Osteoblast (primary cell): ENCODE data around the gene PRKN. TPM values are rescaled to one million over a fixed set of nuclear protein-coding genes. Genes with fewer than 3 reads are reported as not detected.

Experiments used
- DNase-seq: peaks from one replicate; pipeline ENCODE4 v3.0.0; 2011; ENCODE audit warnings: low spot score, mixed read lengths; ENCODE audit not compliant: insufficient read length; ENCODE audit errors: missing footprints
- H2AFZ ChIP-seq: 2 replicates; pipeline ENCODE4 v1.6.0; 2011; ENCODE audit warnings: mild to moderate bottlenecking, low read length
- H3K27ac ChIP-seq: 2 replicates; pipeline ENCODE4 v1.5.1; 2011; ENCODE audit warnings: mild to moderate bottlenecking, low read depth, low read length, moderate library complexity
- H3K27me3 ChIP-seq: 2 replicates; pipeline ENCODE4 v1.6.0; 2012; ENCODE audit warnings: mild to moderate bottlenecking, control low read depth, inconsistent platforms, low read length, moderate library complexity; ENCODE audit not compliant: insufficient read depth
- H3K36me3 ChIP-seq: 2 replicates; pipeline ENCODE4 v1.5.1; 2011; ENCODE audit warnings: mild to moderate bottlenecking, low read length, control low read depth, moderate library complexity; ENCODE audit not compliant: insufficient read depth
- H3K4me1 ChIP-seq: 2 replicates; pipeline ENCODE4 v1.5.1; 2011; ENCODE audit warnings: mild to moderate bottlenecking, low read length, control low read depth, moderate library complexity; ENCODE audit not compliant: insufficient read depth
- H3K4me2 ChIP-seq: 2 replicates; pipeline ENCODE4 v1.6.0; 2011; ENCODE audit warnings: mild to moderate bottlenecking, low read length; ENCODE audit not compliant: insufficient read depth
- H3K4me3 ChIP-seq: fragments of 200-600 bp; sonication (generic); 3 replicates; pipeline ENCODE4 v1.5.1; 2012; ENCODE audit warnings: mild to moderate bottlenecking, low read length, inconsistent platforms; ENCODE audit not compliant: insufficient read depth
- H3K79me2 ChIP-seq: 2 replicates; pipeline ENCODE4 v1.6.0; 2012; ENCODE audit warnings: mild to moderate bottlenecking, low read length, control low read depth, inconsistent platforms; ENCODE audit not compliant: insufficient read depth
- H3K9me3 ChIP-seq: 2 replicates; pipeline ENCODE4 v1.5.1; 2011; ENCODE audit warnings: low read depth, low read length, control low read depth
- H4K20me1 ChIP-seq: 2 replicates; pipeline ENCODE4 v1.6.0; 2012; ENCODE audit warnings: mild to moderate bottlenecking, low read length, control low read depth; ENCODE audit not compliant: insufficient read depth
- total RNA-seq: library from RNA; depleted of rRNA; stranded (reverse); fragments of >200 nt; gene quantifications from 2 replicates; pipeline ENCODE4 v1.2.3, GENCODE V29; 2012
- TF ChIP-seq, protein P1 (sequence below): IDR thresholded peaks from 2 replicates; pipeline ENCODE4 v1.5.1; 2011; ENCODE audit warnings: mild to moderate bottlenecking, low read depth, low read length, moderate library complexity; ENCODE audit errors: extremely low read depth

Gene PRKN
- total RNA-seq, 1 donor, result 2.9 TPM

DNA sequence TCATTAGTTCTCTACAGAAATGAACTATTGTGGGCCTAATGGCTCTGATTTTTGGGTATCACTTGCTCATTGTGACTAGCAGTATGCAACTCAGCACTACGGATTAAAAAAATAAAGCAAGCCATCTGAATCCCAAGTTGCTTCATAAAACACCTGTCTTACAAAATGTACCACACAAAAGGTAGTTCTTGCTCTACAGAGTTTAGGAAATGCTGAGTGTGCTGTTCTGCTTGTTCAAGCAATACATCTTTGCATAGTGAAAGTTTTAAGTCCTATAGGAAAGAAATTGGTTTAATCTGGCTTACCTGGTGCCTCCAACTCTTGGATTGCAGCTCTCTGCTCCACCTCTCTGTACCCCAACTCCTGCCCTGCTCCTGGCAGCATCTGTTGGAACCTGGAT lies 1187.0 kb downstream of the PRKN start:
- no peak for DNase-seq
- Histone ChIP-seq H4K20me1 (no peaks in the 10 kb centered on the region), H3K36me3 (no peaks in the 10 kb centered on the region), H3K27ac (no peak overlapping the region), H3K4me1 (no peaks in the 10 kb centered on the region), H3K4me3 (no peak overlapping the region), H3K9me3 (no peaks in the 10 kb centered on the region), H3K27me3 (no peaks in the 10 kb centered on the region), H3K4me2 (no peak overlapping the region), H3K79me2 (no peaks in the 10 kb centered on the region), H2AFZ (no peak overlapping the region)
- TF ChIP-seq, protein P1, sequence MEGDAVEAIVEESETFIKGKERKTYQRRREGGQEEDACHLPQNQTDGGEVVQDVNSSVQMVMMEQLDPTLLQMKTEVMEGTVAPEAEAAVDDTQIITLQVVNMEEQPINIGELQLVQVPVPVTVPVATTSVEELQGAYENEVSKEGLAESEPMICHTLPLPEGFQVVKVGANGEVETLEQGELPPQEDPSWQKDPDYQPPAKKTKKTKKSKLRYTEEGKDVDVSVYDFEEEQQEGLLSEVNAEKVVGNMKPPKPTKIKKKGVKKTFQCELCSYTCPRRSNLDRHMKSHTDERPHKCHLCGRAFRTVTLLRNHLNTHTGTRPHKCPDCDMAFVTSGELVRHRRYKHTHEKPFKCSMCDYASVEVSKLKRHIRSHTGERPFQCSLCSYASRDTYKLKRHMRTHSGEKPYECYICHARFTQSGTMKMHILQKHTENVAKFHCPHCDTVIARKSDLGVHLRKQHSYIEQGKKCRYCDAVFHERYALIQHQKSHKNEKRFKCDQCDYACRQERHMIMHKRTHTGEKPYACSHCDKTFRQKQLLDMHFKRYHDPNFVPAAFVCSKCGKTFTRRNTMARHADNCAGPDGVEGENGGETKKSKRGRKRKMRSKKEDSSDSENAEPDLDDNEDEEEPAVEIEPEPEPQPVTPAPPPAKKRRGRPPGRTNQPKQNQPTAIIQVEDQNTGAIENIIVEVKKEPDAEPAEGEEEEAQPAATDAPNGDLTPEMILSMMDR, result no peak

DNA sequence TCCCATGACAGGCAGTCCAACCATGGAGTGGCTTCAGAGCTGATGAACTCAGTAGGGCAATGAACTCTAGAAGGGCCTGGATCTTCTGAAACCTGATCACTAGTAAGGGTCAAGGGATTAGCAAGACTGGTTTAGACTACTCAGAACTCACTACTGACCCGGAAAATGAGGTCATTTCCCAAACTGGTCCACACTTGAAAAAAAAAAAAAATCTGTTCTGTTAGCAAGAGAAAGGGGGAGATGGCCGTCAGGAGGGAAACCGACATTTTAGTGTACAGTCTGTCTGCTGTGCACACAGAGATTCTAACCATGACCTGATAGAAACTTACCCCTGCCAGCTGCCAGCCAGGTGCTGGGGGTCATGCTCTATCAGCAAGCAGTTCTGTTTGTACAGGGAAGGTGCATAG lies 1191.3 kb downstream of the PRKN start:
- no peak overlapping the region for H3K27ac ChIP-seq
- H3K9me3 ChIP-seq, result peaks cover 3% of the 10 kb centered on the region
- TF ChIP-seq, protein P1, result no peak
- no peaks in the 10 kb centered on the region for H3K79me2 ChIP-seq
- H3K27me3 ChIP-seq, result no peaks in the 10 kb centered on the region
- no peak overlapping the region for H3K4me3 ChIP-seq
- H3K4me1 ChIP-seq, result no peaks in the 10 kb centered on the region
- H4K20me1 ChIP-seq, result no peaks in the 10 kb centered on the region
- DNase-seq, result no peak
- no peaks in the 10 kb centered on the region for H3K36me3 ChIP-seq
- H3K4me2 ChIP-seq, result no peak overlapping the region
- H2AFZ ChIP-seq, result no peak overlapping the region

- TF ChIP-seq, protein P1, result no peak
- no peak for DNase-seq
- no peaks in the 10 kb centered on the region for H3K36me3 ChIP-seq
- no peak overlapping the region for H3K27ac ChIP-seq
- peaks cover 3% of the 10 kb centered on the region for H3K9me3 ChIP-seq
- H3K4me2 ChIP-seq, result no peak overlapping the region
- H3K27me3 ChIP-seq, result no peaks in the 10 kb centered on the region
- no peak overlapping the region for H2AFZ ChIP-seq
- no peaks in the 10 kb centered on the region for H3K4me1 ChIP-seq
- H3K79me2 ChIP-seq, result no peaks in the 10 kb centered on the region
- H3K4me3 ChIP-seq, result no peak overlapping the region
- H4K20me1 ChIP-seq, result no peaks in the 10 kb centered on the region
Observed at GRCh38 chr6:161534264-161534873, 1193.2 kb downstream of the PRKN start.

DNA sequence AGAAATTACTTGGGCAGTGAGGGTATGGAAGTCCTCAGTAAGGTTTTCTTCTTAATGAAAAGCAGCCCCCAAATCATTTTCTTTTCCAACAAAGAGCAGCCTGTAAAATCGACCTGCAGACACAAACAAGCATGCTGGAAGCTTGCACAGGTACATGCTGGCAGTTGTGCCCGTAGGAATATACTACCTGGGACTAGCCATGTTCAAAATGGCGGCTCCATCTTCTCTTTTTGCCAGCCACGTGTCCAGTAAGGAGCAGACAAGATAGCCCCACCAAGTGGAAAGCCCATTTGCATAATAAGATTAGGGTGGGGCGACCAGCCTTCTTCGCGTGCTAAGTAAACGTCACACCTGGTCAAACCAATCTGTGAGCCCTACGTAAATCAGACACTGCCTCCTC lies 1194.3 kb downstream of the PRKN start:
- Histone ChIP-seq H4K20me1 (no peaks in the 10 kb centered on the region), H3K4me1 (no peaks in the 10 kb centered on the region), H3K36me3 (no peaks in the 10 kb centered on the region), H3K4me2 (no peak overlapping the region), H3K4me3 (no peak overlapping the region), H2AFZ (no peak overlapping the region), H3K79me2 (no peaks in the 10 kb centered on the region), H3K27me3 (no peaks in the 10 kb centered on the region), H3K27ac (no peak overlapping the region), H3K9me3 (peaks cover 3% of the 10 kb centered on the region)
- DNase-seq, result no peak
- TF ChIP-seq, protein P1, result no peak
